ENCODE measurements around the gene SLIT3. TPM values are rescaled to one million over a fixed set of nuclear protein-coding genes. Genes with fewer than 3 reads are reported as not detected.
A peak's percentile ranks its signal among the peaks of the same experiment; 100 is the strongest.

Gene SLIT3
- total RNA-seq, 2 donors from 2014 or later, result 6.6 to 6.7 TPM

DNA sequence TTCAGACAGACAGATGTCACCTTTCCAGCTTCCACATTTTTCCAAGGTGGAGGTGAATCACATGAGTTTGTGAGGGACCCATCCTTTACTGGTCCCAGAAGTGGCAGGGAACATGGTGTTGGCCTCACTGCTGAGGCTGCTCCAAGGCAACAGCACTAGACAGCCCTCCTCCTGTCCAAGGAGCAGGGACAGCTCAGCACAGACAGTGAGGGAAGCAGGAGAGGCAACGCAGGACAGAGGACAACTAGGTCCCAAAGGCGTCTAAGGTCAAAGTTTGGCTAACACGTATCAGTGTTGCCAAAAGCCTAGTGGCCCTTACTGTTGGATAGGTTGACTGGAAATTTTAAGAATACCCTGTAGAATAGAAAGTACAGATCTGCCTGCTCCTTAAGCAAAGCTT lies 470.1 kb downstream of the SLIT3 start:
- ATAC-seq, result no peak
- TF ChIP-seq, protein P1, sequence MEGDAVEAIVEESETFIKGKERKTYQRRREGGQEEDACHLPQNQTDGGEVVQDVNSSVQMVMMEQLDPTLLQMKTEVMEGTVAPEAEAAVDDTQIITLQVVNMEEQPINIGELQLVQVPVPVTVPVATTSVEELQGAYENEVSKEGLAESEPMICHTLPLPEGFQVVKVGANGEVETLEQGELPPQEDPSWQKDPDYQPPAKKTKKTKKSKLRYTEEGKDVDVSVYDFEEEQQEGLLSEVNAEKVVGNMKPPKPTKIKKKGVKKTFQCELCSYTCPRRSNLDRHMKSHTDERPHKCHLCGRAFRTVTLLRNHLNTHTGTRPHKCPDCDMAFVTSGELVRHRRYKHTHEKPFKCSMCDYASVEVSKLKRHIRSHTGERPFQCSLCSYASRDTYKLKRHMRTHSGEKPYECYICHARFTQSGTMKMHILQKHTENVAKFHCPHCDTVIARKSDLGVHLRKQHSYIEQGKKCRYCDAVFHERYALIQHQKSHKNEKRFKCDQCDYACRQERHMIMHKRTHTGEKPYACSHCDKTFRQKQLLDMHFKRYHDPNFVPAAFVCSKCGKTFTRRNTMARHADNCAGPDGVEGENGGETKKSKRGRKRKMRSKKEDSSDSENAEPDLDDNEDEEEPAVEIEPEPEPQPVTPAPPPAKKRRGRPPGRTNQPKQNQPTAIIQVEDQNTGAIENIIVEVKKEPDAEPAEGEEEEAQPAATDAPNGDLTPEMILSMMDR (IDR thresholded peaks at IDR 0.05), result no peak
- TF ChIP-seq POLR2A (IDR thresholded peaks at IDR 0.05), result no peak
- Histone ChIP-seq H3K36me3 (replicated peaks in 1 of 2; ENCODE audit: insufficient read depth in 1 of 2, low read depth in 2 of 2) (no peaks in the 10 kb centered on the region), H3K9me3 (no peaks in the 10 kb centered on the region), H3K4me3 (no peak overlapping the region), H3K27me3 (no peaks in the 10 kb centered on the region), H3K27ac (no peak overlapping the region), H3K4me1 (no peaks in the 10 kb centered on the region)
- intact Hi-C loops (cut with DNase I), result no loop called here
- DNase-seq, result no peak
- WGBS, 2 donors, result 69 to 78% methylated on average over 3 of the region's 3 CpGs

DNA sequence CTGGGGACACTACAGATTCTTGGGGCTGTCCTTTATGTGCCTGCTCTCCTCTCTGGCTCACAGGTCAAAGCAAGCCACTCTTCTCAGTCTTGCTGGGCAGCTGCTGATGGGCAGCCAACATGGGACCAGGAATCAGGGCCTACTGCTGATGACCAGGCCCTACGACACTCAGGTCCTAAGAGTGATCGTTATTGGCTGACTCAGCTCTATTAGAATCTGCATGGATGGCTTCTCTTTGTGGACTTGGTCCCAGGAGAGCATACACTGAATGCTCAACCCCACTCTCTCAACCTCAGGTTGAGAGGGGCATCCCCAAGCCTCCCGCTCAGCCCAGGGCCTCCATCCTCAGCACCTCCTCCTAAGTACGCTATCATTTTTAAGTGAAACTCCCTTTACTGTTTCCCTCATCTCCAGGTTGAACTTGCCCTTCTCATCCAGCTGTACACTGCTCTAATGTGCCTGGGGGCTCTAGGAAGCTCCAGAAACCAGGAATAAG lies 471.0 kb downstream of the SLIT3 start:
- intact Hi-C loops (cut with DNase I), result no loop called here
- no peak for TF ChIP-seq POLR2A (IDR thresholded peaks at IDR 0.05)
- TF ChIP-seq, protein P1 (IDR thresholded peaks at IDR 0.05), result no peak
- WGBS, 2 donors, result 78 to 93% methylated on average over 4 of the region's 4 CpGs
- H3K9me3 ChIP-seq, result no peaks in the 10 kb centered on the region
- no peaks in the 10 kb centered on the region for H3K4me1 ChIP-seq
- no peak overlapping the region for H3K4me3 ChIP-seq
- H3K27me3 ChIP-seq, result no peaks in the 10 kb centered on the region
- H3K36me3 ChIP-seq (replicated peaks in 1 of 2; ENCODE audit: insufficient read depth in 1 of 2, low read depth in 2 of 2), result no peaks in the 10 kb centered on the region
- DNase-seq (no peak), ATAC-seq (no peak)
- no peak overlapping the region for H3K27ac ChIP-seq

DNA sequence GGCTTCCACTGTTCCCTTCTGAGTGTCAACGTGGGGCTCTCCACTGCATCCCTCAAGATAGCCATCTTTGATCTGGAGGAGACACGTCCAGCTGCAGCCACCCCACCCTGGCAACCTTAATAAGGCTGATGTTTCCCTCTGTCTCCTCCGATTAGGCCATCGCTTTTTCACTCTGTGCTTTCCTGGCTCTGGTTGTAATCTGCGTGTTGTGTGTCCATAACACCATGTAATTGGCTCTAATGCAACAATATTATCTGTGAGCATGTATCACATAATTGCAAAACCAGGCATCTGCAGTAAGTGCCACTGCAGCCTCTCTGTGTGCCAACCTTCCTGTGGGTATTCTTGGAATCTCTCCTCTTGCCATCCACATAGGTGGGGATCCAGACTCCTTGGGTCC lies 471.9 kb downstream of the SLIT3 start:
- Histone ChIP-seq H3K4me3 (no peak overlapping the region), H3K27ac (no peak overlapping the region), H3K4me1 (no peaks in the 10 kb centered on the region), H3K9me3 (no peaks in the 10 kb centered on the region), H3K36me3 (replicated peaks in 1 of 2; ENCODE audit: insufficient read depth in 1 of 2, low read depth in 2 of 2) (no peaks in the 10 kb centered on the region), H3K27me3 (no peaks in the 10 kb centered on the region)
- ATAC-seq (no peak), DNase-seq (no peak)
- WGBS, 2 donors, result 77% methylated on average over 5 of the region's 5 CpGs
- intact Hi-C loops (cut with DNase I), result no loop called here
- TF ChIP-seq, protein P1 (IDR thresholded peaks at IDR 0.05), result no peak
- no peak for TF ChIP-seq POLR2A (IDR thresholded peaks at IDR 0.05)

DNA sequence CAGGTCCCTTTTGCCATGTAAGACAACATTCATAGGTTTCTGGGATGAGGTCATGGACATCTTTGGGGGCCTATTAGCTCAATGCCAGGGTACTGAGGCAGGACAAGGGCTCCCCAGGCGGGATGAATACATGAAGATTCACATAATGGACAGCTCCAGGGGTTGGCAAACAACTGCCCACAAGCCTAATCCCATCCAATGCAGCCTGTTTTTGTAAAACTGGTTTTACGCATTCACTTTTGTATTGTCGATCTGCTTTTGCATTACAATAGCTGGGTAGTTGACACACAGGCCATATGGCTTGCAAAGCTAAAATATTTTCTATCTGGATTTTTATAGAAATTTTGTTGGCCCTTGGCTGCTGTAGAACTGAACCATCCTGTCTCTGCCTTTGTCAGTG lies 473.3 kb downstream of the SLIT3 start:
- ATAC-seq (no peak), DNase-seq (no peak)
- H3K9me3 ChIP-seq, result no peaks in the 10 kb centered on the region
- no peaks in the 10 kb centered on the region for H3K27me3 ChIP-seq
- TF ChIP-seq POLR2A (IDR thresholded peaks at IDR 0.05), result no peak
- WGBS, 2 donors, result 85% methylated on average over 3 of the region's 3 CpGs
- no peak overlapping the region for H3K4me3 ChIP-seq
- intact Hi-C loops (cut with DNase I), result no loop called here
- no peaks in the 10 kb centered on the region for H3K36me3 ChIP-seq (replicated peaks in 1 of 2; ENCODE audit: insufficient read depth in 1 of 2, low read depth in 2 of 2)
- no peaks in the 10 kb centered on the region for H3K4me1 ChIP-seq
- no peak overlapping the region for H3K27ac ChIP-seq

DNA sequence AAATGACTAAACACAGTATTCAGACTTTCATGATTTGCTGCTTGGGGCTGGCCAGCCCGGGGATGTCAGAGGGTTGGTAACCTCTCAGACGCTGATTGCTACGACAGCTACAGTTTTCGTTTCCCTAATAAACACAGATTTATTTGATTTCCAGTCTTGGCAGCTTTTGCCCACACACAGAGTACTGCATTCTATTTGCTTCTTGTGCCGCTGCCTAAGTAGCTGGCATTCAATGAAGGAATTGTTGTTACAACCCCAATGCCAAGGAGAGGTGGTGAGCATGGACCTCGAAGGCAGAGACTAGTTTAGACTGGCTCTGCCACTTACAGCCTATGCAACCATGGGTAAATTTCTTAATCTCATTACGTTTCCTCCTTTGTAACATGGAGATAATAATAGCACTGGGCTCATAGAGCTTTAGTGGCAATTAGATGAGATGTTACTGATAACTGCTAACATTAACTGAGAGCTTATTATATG lies 474.7 kb downstream of the SLIT3 start:
- Histone ChIP-seq H3K27me3 (no peaks in the 10 kb centered on the region), H3K9me3 (no peaks in the 10 kb centered on the region), H3K4me1 (no peaks in the 10 kb centered on the region), H3K4me3 (no peak overlapping the region), H3K36me3 (replicated peaks in 1 of 2; ENCODE audit: insufficient read depth in 1 of 2, low read depth in 2 of 2) (no peaks in the 10 kb centered on the region), H3K27ac (no peak overlapping the region)
- 55 to 65% methylated on average over 7 of the region's 7 CpGs for WGBS, 2 donors
- intact Hi-C loops (cut with DNase I), result no loop called here
- DNase-seq, result no peak
- no peak for TF ChIP-seq POLR2A (IDR thresholded peaks at IDR 0.05)
- TF ChIP-seq, protein P1 (IDR thresholded peaks at IDR 0.05), result no peak
- peak; percentile 40 for ATAC-seq
